GM12864 (cell line): ENCODE results near the gene SP9.

ENCODE experiments used
- DNase-seq: peaks from one replicate; pipeline ENCODE4 v3.0.0-alpha.2; 2011; ENCODE audit warnings: low read depth
- H3K4me3 ChIP-seq: 2 replicates; pipeline ENCODE4 v1.5.1; 2011; ENCODE audit warnings: mild to moderate bottlenecking, low read depth, low read length, control low read depth
- TF ChIP-seq, protein P1 (sequence below): IDR thresholded peaks from 2 replicates; pipeline ENCODE4 v1.5.1; 2011; ENCODE audit warnings: low read depth, mild to moderate bottlenecking, moderate library complexity, low read length, control low read depth, inconsistent platforms; ENCODE audit errors: missing control alignments

The SP9 gene

DNA sequence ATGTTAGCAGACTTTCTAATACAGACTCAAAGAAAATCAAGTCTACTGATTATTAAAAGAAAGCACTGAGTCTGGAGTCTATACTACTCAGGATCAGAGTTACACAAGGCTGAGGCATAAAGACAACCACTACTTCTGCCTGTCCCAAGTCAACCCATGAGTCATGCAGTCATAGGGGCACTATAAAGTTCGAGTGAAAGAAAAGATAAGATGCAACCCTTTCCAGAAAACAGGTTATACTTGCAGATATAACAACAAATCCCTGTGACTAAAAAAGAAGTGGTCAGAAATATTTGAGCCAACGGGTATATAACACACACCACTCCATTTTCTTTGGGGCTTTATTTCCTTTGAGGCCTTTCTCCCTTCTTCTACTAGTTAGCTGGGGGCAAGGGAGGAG lies 42.2 kb downstream of the SP9 start:
- no peak for DNase-seq
- no peak overlapping the region for H3K4me3 ChIP-seq
- TF ChIP-seq, protein P1, sequence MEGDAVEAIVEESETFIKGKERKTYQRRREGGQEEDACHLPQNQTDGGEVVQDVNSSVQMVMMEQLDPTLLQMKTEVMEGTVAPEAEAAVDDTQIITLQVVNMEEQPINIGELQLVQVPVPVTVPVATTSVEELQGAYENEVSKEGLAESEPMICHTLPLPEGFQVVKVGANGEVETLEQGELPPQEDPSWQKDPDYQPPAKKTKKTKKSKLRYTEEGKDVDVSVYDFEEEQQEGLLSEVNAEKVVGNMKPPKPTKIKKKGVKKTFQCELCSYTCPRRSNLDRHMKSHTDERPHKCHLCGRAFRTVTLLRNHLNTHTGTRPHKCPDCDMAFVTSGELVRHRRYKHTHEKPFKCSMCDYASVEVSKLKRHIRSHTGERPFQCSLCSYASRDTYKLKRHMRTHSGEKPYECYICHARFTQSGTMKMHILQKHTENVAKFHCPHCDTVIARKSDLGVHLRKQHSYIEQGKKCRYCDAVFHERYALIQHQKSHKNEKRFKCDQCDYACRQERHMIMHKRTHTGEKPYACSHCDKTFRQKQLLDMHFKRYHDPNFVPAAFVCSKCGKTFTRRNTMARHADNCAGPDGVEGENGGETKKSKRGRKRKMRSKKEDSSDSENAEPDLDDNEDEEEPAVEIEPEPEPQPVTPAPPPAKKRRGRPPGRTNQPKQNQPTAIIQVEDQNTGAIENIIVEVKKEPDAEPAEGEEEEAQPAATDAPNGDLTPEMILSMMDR, result no peak

DNA sequence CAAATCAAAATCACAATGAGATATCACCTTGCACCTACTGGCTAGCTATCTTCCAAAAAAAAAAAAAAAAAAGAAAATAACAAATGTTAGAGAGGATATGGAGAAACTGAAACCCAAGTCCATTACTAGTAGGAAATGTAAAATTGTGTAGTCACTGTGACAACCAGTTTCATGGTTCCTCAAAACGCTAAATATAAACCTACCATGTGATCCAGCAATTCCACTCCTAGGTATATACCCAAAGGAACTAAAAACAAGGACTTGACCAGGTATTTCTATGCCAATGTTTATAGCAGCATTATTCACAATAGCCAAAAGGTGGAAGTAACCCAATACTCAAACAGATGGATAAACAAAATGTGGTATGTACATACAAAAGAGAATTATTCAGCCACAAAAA lies 49.0 kb downstream of the SP9 start:
- TF ChIP-seq, protein P1, result no peak
- no peak overlapping the region for H3K4me3 ChIP-seq
- no peak for DNase-seq

DNA sequence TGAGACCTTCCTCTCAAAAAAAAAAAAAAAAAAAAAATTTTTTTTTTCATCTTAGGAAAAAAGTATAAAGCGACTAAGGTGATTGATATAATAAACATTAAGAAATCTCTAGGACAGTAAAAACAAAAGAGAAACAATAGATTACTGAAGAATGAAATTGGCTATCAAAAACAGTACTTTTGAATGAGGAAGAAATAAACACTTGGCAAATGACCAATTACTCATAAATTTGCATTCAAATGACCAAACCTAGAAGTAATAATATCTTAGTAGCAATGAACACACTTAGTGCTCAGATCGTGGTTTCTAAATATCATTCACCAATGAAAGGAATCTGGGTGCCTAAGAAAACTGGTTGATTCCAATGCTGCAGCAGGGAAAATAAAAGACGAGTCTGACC lies 50.4 kb downstream of the SP9 start:
- TF ChIP-seq, protein P1, result no peak
- DNase-seq, result no peak
- no peak overlapping the region for H3K4me3 ChIP-seq
